Hepatocyte (in vitro differentiated cells): ENCODE results near the gene BCL3. TPM values are rescaled to one million over a fixed set of nuclear protein-coding genes. Genes with fewer than 3 reads are reported as not detected.
A peak's percentile ranks its signal among the peaks of the same experiment; 100 is the strongest.

ENCODE experiments used
- DNase-seq: peaks from one replicate; pipeline ENCODE4 v3.0.0-alpha.2; 2016; ENCODE audit warnings: low spot score
- H2AFZ ChIP-seq: fragments of 200-600 bp; sonication (generic); 2 replicates; pipeline ENCODE4 v1.6.0; 2016; ENCODE audit warnings: antibody characterized with exemption, mild to moderate bottlenecking
- H3K27ac ChIP-seq: fragments of 200-600 bp; sonication (generic); 2 replicates; pipeline ENCODE4 v1.5.1; 2016; ENCODE audit warnings: mild to moderate bottlenecking
- H3K27me3 ChIP-seq: fragments of 200-600 bp; sonication (generic); 2 replicates; pipeline ENCODE4 v1.6.1; 2016
- H3K36me3 ChIP-seq: fragments of 200-600 bp; sonication (generic); replicated peaks from 2 replicates; pipeline ENCODE4 v1.5.1; 2016; ENCODE audit warnings: low read depth; ENCODE audit not compliant: insufficient read depth
- H3K4me1 ChIP-seq: fragments of 200-600 bp; sonication (generic); 2 replicates; pipeline ENCODE4 v1.5.1; 2016; ENCODE audit warnings: mild to moderate bottlenecking, moderate library complexity; ENCODE audit not compliant: insufficient read depth
- H3K4me2 ChIP-seq: fragments of 200-600 bp; sonication (generic); 2 replicates; pipeline ENCODE4 v1.6.0; 2016
- H3K4me3 ChIP-seq: fragments of 200-600 bp; sonication (generic); 2 replicates; pipeline ENCODE4 v1.5.1; 2016; ENCODE audit warnings: mild to moderate bottlenecking
- H3K79me2 ChIP-seq: fragments of 200-600 bp; sonication (generic); 2 replicates; pipeline ENCODE4 v1.6.0; 2017; ENCODE audit warnings: mild to moderate bottlenecking
- H3K9me2 ChIP-seq: fragments of 200-600 bp; sonication (generic); replicated peaks from 2 replicates; pipeline ENCODE4 v1.6.0; 2017; ENCODE audit warnings: mild to moderate bottlenecking; ENCODE audit not compliant: insufficient read depth
- H3K9me3 ChIP-seq: fragments of 200-600 bp; sonication (generic); 2 replicates; pipeline ENCODE4 v1.5.1; 2016; ENCODE audit warnings: low read depth, mild to moderate bottlenecking
- H4K20me1 ChIP-seq: fragments of 200-600 bp; sonication (generic); 2 replicates; pipeline ENCODE4 v1.6.0; 2016; ENCODE audit warnings: mild to moderate bottlenecking; ENCODE audit not compliant: insufficient read depth, poor library complexity, severe bottlenecking
- EZH2 ChIP-seq: fragments of 200-600 bp; sonication (generic); IDR thresholded peaks from 2 replicates; pipeline ENCODE4 v1.6.1; 2016; ENCODE audit warnings: antibody characterized with exemption, mild to moderate bottlenecking, borderline replicate concordance
- EZH2phosphoT487 ChIP-seq: fragments of 200-600 bp; sonication (generic); IDR thresholded peaks from one replicate; pipeline ENCODE4 v1.6.1; 2018; ENCODE audit warnings: antibody characterized with exemption, mild to moderate bottlenecking, low read depth, moderate library complexity; ENCODE audit not compliant: unreplicated experiment, severe bottlenecking
- WGBS: methylation state at CpG from one replicate; pipeline ENCODE4 v1.1.6; 2016; ENCODE audit warnings: low lambda C conversion rate; ENCODE audit errors: missing lambda C conversion rate; 5-methylcytosine and 5-hydroxymethylcytosine counted together
- polyA plus RNA-seq: library from polyadenylated mRNA; unstranded; fragments of >200 nt; fragmentation: Nextera tagmentation; extraction: Ambion mirVana; gene quantifications from 2 replicates; pipeline ENCODE4 v1.2.1, GENCODE V29; 2016
- total RNA-seq: library from RNA; depleted of rRNA; stranded (reverse); fragments of >200 nt; gene quantifications from 2 replicates; pipeline ENCODE4 v1.2.3, GENCODE V29; 2014
- TF ChIP-seq, protein P1 (sequence below): fragments of 200-600 bp; sonication (generic); IDR thresholded peaks from 2 replicates; pipeline ENCODE4 v1.5.1; 2016; ENCODE audit warnings: antibody characterized with exemption, mild to moderate bottlenecking; ENCODE audit not compliant: poor library complexity

Gene BCL3
- total and polyA plus RNA-seq, 2 experiments from 2014 or later, result 6.3 to 45.7 TPM

DNA sequence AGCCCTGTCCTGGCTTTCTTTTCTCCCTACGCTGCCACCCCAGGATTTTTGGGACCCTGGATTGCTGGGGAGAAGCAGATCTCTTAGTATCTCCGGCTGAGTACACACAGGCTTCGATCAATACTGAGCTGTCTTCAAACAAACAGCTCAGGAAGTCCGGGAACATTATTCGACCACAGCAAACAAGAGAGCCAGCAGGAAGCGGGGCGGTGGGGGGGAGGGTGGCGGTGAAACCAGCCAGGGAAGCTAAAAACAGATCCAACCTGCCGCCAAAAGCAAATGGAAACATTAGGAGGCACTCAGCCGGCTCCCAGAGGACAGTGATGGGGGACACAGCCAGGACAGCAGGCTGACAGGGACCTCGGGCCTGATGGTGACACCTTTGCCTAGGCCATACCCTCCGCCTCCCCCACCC is 48.2 kb downstream of the BCL3 start:
- no peaks in the 10 kb centered on the region for H3K79me2 ChIP-seq
- no peaks in the 10 kb centered on the region for H3K36me3 ChIP-seq
- H3K4me1 ChIP-seq, result no peaks in the 10 kb centered on the region
- H3K9me2 ChIP-seq, result no peaks in the 10 kb centered on the region
- no peaks in the 10 kb centered on the region for H3K9me3 ChIP-seq
- no peak overlapping the region for H3K4me2 ChIP-seq
- no peak for DNase-seq
- H3K27ac ChIP-seq, result no peak overlapping the region
- no peaks in the 10 kb centered on the region for H4K20me1 ChIP-seq
- H3K4me3 ChIP-seq, result no peak overlapping the region
- H3K27me3 ChIP-seq, result no peaks in the 10 kb centered on the region
- TF ChIP-seq EZH2phosphoT487, result no peak
- no peak for TF ChIP-seq EZH2
- TF ChIP-seq, protein P1, sequence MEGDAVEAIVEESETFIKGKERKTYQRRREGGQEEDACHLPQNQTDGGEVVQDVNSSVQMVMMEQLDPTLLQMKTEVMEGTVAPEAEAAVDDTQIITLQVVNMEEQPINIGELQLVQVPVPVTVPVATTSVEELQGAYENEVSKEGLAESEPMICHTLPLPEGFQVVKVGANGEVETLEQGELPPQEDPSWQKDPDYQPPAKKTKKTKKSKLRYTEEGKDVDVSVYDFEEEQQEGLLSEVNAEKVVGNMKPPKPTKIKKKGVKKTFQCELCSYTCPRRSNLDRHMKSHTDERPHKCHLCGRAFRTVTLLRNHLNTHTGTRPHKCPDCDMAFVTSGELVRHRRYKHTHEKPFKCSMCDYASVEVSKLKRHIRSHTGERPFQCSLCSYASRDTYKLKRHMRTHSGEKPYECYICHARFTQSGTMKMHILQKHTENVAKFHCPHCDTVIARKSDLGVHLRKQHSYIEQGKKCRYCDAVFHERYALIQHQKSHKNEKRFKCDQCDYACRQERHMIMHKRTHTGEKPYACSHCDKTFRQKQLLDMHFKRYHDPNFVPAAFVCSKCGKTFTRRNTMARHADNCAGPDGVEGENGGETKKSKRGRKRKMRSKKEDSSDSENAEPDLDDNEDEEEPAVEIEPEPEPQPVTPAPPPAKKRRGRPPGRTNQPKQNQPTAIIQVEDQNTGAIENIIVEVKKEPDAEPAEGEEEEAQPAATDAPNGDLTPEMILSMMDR, result no peak
- WGBS, result 48% methylated on average over 9 of the region's 12 CpGs
- no peak overlapping the region for H2AFZ ChIP-seq

- Histone ChIP-seq H2AFZ (no peak overlapping the region), H3K27ac (no peak overlapping the region), H3K4me3 (no peak overlapping the region), H3K9me2 (no peaks in the 10 kb centered on the region), H3K4me2 (no peak overlapping the region), H3K9me3 (no peaks in the 10 kb centered on the region), H3K27me3 (no peaks in the 10 kb centered on the region), H3K36me3 (no peaks in the 10 kb centered on the region), H4K20me1 (no peaks in the 10 kb centered on the region), H3K79me2 (no peaks in the 10 kb centered on the region), H3K4me1 (no peaks in the 10 kb centered on the region)
- no peak for DNase-seq
- 77% methylated on average over 10 of the region's 10 CpGs for WGBS
- TF ChIP-seq, protein P1, result no peak
- TF ChIP-seq EZH2phosphoT487 (no peak), EZH2 (no peak)
Measured at GRCh38 chr19:44799627-44800346, 51.3 kb downstream of the BCL3 start.

GRCh38 chr19:44800461-44800860 is 52.0 kb downstream of the BCL3 start:
- Histone ChIP-seq H3K4me2 (no peak overlapping the region), H3K9me2 (no peaks in the 10 kb centered on the region), H2AFZ (no peak overlapping the region), H4K20me1 (no peaks in the 10 kb centered on the region), H3K9me3 (no peaks in the 10 kb centered on the region), H3K36me3 (no peaks in the 10 kb centered on the region), H3K79me2 (no peaks in the 10 kb centered on the region), H3K27me3 (no peaks in the 10 kb centered on the region), H3K27ac (no peak overlapping the region), H3K4me1 (no peaks in the 10 kb centered on the region), H3K4me3 (no peak overlapping the region)
- no peak for TF ChIP-seq EZH2phosphoT487
- TF ChIP-seq, protein P1, result peak; percentile 97
- TF ChIP-seq EZH2, result no peak
- peak; percentile 92 for DNase-seq
- WGBS, result 7% methylated on average over 3 of the region's 3 CpGs
